ENCODE measurements around the gene CNNM2.
"Not testable (repeated sequence)": the region's sequence is repeated elsewhere in the genome, so short reads cannot be mapped to it uniquely, and the experiment has no call there.

Gene CNNM2

GRCh38 chr10:103120546-103120945 lies 202.5 kb downstream of the CNNM2 start:
- no peak overlapping the region for H3K4me3 ChIP-seq (ENCODE audit: low read length)
- no peak for DNase-seq (ENCODE audit: low read depth, low spot score)

- no peak for DNase-seq (ENCODE audit: low read depth, low spot score)
- no peak overlapping the region for H3K4me3 ChIP-seq (ENCODE audit: low read length)
Measured at GRCh38 chr10:103120977-103121735, 203.1 kb downstream of the CNNM2 start.

- DNase-seq (ENCODE audit: low read depth, low spot score): no peak
- H3K4me3 ChIP-seq (ENCODE audit: low read length): no peak overlapping the region
Measured at GRCh38 chr10:103123282-103124024, 205.4 kb downstream of the CNNM2 start.

GRCh38 chr10:103124420-103125096 lies 206.5 kb downstream of the CNNM2 start:
- DNase-seq (ENCODE audit: low read depth, low spot score): no peak
- no peak overlapping the region for H3K4me3 ChIP-seq (ENCODE audit: low read length)

GRCh38 chr10:103125323-103126267 lies 207.5 kb downstream of the CNNM2 start:
- no peak overlapping the region for H3K4me3 ChIP-seq (ENCODE audit: low read length)
- DNase-seq (ENCODE audit: low read depth, low spot score): peak; percentile 85

- DNase-seq (ENCODE audit: low read depth, low spot score): no peak
- no peak overlapping the region for H3K4me3 ChIP-seq (ENCODE audit: low read length)
Measured at GRCh38 chr10:103127241-103127640, 209.1 kb downstream of the CNNM2 start.

GRCh38 chr10:103130180-103130579 lies 212.1 kb downstream of the CNNM2 start:
- not testable (repeated sequence) for DNase-seq (ENCODE audit: low read depth, low spot score); H3K4me3 ChIP-seq (ENCODE audit: low read length)

- DNase-seq (ENCODE audit: low read depth, low spot score): no peak
- H3K4me3 ChIP-seq (ENCODE audit: low read length): no peak overlapping the region
Measured at GRCh38 chr10:103130910-103131309, 212.8 kb downstream of the CNNM2 start.

GRCh38 chr10:103135168-103135567 lies 217.1 kb downstream of the CNNM2 start:
- DNase-seq (ENCODE audit: low read depth, low spot score); H3K4me3 ChIP-seq (ENCODE audit: low read length): not testable (repeated sequence)

GRCh38 chr10:103139803-103140202 lies 221.7 kb downstream of the CNNM2 start:
- H3K4me3 ChIP-seq (ENCODE audit: low read length): no peak overlapping the region
- DNase-seq (ENCODE audit: low read depth, low spot score): no peak

Measured in Jurkat, Clone E6-1 (cell line).